Activated T-cell treated with anti-CD3 and anti-CD28 coated beads for 4 hours (primary cell): Measurements from ENCODE around the gene HBZ.
"Not testable (repeated sequence)": the region's sequence is repeated elsewhere in the genome, so short reads cannot be mapped to it uniquely, and the experiment has no call there.

Source experiments
- DNase-seq: peaks from one replicate; pipeline ENCODE4 v3.0.0-alpha.2; 2020

HBZ gene

DNA sequence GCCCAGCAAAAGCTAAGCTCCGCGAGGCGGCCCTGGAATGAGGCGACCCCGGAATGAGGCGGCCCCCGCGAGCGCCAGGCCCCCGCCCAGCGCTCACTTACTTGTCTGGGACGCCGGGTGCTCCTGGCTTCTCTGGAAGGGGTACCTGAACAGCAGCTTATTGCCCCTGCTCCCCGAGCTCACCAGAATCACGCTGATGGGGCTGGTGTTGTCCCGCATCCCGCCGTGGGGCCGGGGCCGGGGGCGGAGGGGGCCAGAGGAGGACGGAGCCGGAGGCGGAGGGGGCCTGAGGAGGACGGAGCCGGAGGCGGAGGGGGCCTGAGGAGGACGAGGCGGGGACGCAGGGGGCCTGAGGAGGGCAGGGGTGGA lies 14.4 kb upstream of the HBZ start:
- DNase-seq, result peak; percentile 13

DNA sequence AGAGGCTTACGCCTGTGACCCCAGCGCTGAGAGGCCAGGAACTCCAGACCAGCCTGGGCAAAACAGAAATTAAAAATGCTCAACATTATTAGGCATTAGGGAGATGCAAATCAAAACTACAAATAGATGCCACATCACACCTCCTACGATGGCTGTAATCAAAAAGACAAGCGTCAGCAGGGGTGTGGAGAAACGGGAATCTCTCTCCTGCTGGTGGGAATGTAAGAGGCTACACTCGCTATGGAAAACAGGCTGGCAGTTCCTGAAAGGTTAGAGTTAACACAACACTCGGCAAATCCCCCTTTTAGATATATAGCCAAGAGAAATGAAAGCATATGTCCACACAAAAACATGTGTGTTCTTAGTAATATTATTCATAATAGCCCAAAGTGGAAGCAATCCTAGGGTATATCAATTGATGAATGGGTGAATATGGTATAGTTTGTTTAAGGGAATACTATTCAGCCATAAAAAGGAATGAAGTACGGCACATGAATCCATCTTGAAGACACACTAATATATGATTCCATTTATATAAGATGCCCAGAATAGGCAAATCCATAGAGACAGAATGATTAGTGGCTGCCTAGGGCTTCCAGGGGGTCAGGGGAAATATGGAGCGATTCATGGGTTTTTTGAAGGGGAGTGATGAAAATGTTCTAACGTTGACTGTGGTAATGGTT lies 12.1 kb upstream of the HBZ start:
- DNase-seq, result no peak

DNA sequence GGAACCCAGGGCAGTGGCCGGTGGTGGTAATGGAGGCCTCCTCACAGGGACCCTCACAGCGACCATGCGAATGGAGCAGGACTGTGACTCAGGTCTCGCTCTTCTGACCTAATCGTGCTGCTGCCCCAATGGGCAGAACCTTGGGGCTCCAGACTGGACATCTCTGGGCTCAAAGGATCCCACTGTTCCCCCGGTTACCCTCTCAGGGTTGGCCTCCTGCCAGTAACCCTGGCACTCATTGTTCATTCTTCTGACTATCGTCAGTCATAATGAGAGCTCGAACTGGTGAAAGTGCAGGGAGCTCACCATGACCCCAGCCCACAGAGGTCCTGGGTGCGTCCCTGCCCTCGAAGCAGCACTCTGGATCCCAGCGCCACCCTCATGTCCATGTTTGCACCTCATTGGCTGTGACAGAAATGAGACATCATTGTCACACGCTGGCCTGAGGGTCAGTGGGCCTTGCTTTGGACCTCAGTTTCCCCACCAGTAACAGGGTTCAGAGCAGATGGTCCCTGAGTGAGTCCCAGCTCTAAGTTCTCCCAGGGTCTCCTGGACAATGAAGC lies 10.0 kb upstream of the HBZ start:
- no peak for DNase-seq

DNA sequence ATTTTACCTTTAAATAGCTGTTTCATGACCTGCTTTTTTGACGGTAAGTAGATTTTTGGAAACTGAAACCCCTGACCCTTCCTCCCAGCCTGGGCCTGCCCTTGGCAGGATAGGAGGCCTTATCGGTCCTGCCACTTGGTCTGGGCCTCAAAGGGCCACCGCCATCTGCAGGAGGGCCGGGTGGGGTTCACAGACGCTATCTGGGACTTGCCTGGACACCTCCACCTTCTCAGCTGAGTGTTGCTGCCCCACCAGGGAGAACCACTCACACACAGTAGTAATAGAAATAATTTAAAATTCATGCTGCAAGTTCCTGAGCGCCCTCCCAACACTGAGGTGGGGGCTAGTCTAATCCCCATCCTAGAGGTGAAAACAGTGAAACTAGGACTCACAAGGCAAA lies 9.4 kb upstream of the HBZ start:
- DNase-seq, result no peak

DNA sequence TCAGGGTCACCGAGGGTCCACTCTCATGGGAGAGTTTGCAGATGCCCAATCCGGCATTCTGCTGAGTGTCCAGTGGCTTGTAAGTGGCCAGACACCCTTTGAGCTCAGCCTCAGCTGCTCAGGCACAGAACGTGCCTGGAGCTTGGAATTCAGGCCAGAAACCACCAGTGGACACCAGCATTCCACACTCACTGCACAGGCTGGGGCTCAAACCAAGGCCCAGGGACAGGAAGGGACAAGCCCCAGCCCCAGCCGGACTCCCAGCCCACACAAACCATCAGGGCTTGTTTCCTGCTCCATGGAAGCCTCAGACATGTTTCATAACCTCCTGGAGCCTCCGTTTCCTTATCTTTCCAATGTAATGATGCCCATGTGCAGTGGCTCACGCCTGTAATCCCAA lies 9.0 kb upstream of the HBZ start:
- no peak for DNase-seq

DNA sequence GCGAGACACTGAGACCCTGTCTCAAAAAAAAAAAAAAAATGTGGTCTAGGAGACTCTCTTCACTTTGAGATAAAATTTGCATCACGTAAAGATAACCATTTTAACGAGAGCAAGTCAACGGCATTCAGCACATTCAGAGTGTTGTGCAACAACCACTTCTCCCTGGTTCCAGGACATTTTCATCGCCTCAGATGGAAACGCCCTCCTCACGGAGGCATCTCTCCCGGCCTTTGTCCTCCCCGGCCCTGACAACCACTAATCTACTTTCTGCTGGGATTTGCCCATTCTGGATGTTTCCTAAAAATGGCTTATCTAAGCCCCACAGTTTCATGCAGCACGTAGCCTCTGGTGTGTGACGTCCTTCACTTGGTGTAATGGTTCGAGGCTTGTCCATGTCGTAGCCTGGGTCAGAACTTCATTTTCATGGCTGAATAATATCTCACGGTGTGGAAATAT lies 7.6 kb upstream of the HBZ start:
- no peak for DNase-seq

DNA sequence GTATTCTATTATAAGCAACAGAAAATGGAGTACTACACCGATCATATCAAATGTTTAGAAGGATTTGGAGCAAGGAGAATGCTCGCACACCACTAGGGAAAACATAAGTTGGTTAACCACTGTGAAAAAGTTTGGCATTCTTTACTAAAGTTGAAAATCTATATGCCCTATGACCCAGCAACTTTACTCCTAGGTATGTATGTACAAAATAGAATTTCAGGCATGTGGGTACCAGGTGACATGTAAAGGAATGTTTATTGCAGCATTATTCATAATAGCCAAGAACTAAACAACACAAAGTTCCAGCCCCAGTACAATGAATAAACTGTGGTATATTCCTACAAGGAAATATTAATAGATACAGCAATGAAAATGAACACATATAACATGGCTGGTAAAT lies 5.8 kb upstream of the HBZ start:
- no peak for DNase-seq

DNA sequence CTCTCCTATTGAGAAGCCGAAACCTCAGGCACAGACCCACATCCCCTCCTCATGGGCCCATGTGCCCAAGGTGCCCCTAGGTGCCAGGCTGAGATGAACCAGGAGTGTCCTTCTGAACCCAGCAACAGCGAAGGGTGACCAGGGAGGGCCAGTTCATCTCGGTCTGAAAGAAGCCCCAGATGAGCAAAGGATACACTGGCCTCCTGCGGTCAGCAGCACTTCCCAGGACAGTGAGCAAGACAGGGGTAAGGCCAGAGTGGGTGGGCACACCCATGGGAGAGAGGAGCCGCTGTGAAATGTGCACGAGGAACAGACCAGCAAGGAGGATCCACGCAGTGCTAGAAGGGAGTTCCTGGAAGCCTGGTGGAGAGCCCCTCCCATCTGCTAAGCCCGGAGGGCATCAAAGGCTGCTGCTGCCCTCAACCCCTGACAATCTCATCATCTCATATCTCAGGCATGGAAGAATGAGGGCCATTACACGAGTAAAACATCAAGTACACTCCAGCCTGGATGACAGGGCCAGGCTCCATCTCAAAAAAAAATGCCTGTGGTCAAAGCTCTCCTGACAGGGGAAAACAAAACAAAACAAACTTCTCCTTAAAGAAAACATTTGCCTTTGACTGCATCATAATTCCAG lies 3.3 kb upstream of the HBZ start:
- no peak for DNase-seq

DNA sequence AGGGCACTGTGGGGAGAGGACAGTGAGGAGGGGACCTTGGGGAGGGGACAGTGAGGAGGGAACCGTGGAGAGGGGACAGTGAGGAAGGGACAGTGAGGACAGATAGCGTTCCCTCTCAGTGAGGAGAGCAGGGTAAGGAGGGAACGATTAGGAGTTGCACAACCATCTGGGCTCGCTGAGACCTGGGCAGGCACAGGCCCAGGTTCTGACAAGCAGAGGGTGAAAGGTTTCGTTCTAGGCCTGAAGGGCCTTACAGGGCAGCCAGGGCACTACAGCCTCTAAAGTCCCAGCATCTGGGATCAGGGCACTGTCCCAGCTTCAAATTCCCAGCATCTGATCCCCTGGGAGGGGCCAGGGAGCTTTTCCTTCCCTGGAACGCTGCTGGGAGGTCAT lies 681 bp downstream of the HBZ start:
- DNase-seq, result not testable (repeated sequence)

DNA sequence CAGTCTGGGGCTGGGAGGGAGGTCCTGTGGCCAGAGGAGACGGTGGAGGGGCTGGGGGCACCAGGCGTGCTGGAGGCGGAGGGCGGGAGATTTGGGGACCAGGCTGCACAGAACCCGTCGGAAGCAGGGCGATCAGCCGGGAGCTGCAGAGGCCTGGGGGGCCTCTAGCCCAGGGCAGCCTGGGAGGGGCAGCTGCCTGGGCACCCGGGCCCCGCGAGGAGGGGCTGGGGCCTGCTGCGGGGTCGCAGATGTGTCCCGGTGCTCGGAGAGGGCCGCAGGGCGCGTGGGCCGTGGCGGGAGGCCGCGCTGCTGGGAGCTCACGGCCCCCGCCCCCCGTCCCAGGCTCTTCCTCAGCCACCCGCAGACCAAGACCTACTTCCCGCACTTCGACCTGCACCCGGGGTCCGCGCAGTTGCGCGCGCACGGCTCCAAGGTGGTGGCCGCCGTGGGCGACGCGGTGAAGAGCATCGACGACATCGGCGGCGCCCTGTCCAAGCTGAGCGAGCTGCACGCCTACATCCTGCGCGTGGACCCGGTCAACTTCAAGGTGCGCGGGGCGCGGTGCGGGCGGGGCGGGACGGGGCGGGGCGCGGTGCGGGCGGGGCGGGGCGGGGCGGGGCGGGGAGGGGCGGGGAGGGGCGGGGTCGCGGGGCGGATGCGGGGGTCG lies 1.2 kb downstream of the HBZ start:
- not testable (repeated sequence) for DNase-seq

DNA sequence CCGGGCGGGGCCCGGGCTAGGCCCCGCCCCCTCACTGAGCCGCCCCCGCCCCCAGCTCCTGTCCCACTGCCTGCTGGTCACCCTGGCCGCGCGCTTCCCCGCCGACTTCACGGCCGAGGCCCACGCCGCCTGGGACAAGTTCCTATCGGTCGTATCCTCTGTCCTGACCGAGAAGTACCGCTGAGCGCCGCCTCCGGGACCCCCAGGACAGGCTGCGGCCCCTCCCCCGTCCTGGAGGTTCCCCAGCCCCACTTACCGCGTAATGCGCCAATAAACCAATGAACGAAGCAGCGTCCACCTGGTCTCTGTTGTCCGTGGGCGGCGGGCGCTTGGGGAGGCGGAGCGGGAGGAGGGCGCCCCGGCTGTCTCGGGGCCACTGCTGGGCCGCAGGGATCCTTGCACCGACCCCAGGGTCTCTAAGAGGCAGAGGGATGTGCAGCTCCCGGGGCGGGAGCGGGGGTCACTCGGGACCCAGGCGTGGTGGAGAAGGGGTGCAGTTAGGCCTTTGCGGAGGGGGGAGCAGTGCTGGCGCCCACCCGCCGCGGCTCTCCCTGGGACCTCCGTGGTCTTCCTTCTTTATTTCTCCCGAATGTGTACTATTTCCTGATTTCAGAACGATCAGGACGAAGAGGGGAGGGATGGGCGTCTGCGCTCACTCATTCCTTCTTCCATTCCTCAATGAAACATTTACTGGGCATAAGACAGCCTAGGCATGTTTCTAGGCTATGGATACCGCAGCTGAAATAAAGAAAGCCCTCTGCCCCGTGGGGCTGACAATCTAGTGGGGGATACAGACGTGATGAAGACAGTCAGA lies 2.0 kb downstream of the HBZ start:
- no peak for DNase-seq

DNA sequence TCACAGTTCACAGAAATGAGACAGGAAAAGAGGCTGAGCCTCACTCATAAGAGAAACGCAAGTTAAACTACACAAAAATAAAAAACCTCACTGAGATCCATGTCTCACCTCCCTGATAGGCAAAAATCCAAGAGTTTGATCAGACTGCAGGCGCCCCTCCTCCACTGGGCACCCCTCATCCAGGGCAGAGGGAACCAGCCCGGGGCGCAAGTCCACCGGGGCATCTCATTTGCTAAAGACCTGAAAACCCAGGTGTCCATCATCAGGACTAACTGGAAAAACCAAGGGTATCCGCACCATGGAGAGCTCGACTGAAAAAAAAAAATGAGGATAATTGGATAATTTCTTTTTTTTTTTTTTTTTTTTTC lies 2.6 kb downstream of the HBZ start:
- DNase-seq, result no peak

DNA sequence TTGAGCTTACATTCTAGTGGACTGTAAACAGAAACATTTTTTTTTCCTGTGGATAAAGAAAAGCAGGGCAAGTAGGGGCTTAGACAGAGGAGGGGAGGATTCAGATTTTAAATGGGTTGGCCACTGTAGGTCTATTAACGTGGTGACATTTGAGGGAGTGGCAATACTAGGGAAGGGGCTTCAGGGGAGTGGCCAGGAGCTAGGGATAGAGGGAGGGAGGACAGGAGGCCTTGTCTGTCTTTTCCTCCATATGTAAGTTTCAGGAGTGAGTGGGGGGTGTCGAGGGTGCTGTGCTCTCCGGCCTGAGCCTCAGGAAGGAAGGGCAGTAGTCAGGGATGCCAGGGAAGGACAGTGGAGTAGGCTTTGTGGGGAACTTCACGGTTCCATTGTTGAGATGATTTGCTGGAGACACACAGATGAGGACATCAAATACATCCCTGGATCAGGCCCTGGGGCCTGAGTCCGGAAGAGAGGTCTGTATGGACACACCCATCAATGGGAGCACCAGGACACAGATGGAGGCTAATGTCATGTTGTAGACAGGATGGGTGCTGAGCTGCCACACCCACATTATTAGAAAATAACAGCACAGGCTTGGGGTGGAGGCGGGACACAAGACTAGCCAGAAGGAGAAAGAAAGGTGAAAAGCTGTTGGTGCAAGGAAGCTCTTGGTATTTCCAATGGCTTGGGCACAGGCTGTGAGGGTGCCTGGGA lies 6.8 kb downstream of the HBZ start:
- no peak for DNase-seq

DNA sequence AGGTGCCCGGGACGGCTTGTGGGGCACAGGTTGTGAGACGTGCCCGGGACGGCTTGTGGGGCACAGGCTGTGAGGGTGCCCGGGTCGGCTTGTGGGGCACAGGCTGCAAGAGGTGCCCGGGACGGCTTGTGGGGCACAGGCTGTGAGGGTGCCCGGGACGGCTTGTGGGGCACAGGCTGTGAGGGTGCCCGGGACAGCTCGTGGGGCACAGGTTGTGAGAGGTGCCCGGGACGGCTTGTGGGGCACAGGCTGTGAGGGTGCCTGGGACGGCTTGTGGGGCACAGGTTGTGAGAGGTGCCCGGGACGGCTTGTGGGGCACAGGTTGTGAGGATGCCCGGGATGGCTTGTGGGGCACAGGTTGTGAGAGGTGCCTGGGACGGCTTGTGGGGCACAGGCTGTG lies 7.8 kb downstream of the HBZ start:
- not testable (repeated sequence) for DNase-seq

DNA sequence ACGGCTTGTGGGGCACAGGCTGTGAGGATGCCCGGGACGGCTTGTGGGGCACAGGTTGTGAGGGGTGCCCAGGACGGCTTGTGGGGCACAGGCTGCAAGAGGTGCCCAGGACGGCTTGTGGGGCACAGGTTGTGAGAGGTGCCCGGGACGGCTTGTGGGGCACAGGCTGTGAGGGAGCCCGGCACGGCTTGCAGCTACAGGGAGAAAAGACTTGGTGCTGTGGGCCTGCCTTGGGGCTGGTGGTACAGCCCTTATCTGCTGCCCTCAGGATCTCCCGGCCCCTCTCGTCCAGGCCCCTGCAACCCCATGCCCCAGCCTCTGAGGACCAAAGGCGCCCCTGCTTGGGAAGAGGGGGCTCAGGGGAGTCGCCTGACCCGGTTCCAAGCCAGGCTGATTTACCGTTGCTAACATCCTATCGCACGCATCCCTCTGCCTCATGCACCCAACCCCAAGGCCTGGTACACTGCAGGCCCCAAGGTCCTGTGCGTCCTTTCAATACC lies 8.3 kb downstream of the HBZ start:
- no peak for DNase-seq

DNA sequence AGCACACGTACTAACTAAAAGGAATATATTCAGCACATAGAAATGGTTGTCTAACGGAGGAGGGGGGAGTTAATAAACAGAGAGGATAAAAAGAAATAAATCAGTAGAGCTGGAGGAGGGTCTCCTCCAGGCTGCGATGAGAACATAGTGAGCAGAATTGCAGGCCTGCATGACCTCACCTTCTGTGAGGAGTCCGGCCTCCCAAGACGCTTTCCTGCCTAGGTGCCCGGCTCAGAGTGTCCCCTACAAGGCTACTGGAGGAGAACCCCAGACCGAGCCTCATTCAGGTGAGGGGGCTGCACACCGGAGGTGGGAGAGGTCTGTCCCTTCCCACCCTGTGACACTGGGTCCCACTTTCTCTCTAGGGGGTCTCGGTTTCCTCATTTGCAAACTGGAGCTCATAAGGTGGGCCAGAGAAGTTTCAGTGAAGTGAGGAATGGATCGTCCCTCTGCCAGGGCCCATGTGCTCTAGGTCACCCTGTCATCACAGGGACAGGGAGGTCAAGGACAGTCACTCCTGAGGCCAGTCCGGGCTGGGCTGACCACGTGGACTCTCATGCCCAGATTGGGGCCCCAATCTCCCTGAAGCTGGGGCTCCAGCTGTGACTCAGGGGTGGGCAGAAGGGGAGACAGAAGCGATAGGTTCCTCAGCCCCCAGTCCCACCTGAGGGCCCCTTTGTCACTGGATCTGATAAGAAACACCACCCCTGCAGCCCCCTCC lies 10.0 kb downstream of the HBZ start:
- DNase-seq, result no peak

DNA sequence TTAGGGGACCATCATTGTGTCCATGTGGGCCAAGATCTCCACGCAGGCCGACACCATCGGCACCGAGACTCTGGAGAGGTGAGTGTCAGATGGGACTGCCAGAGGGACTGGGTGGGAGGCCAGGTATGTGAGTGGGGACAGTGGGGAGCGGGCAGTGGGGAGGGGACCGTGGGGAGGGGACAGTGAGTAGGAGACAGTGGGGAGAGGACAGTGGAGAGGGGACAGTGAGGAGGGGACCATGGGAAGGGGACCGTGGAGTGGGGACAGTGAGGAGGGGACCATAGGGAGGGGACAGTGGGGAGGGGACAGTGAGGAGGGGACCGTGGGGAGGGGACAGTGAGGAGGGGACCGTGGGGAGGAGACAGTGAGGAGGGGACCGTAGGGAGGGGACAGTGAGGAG lies 10.7 kb downstream of the HBZ start:
- DNase-seq, result not testable (repeated sequence)

DNA sequence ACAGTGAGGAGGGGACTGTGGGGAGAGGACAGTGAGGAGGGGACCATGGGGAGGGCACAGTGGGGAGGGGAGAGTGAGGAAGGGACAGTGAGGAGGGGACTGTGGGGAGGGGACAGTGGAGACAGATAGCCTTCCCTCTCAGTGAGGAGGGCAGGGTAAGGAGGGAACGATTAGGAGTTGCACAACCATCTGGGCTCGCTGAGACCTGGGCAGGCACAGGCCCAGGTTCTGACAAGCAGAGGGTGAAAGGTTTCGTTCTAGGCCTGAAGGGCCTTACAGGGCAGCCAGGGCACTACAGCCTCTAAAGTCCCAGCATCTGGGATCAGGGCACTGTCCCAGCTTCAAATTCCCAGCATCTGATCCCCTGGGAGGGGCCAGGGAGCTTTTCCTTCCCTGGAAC lies 11.3 kb downstream of the HBZ start:
- DNase-seq, result not testable (repeated sequence)

DNA sequence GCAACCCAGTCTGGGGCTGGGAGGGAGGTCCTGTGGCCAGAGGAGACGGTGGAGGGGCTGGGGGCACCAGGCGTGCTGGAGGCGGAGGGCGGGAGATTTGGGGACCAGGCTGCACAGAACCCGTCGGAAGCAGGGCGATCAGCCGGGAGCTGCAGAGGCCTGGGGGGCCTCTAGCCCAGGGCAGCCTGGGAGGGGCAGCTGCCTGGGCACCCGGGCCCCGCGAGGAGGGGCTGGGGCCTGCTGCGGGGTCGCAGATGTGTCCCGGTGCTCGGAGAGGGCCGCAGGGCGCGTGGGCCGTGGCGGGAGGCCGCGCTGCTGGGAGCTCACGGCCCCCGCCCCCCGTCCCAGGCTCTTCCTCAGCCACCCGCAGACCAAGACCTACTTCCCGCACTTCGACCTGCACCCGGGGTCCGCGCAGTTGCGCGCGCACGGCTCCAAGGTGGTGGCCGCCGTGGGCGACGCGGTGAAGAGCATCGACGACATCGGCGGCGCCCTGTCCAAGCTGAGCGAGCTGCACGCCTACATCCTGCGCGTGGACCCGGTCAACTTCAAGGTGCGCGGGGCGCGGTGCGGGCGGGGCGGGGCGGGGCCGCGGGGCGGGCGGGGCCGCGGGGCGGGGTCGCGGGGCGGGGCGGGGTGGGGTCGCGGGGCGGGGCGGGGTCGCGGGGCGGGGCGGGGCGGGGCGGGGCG lies 11.8 kb downstream of the HBZ start:
- not testable (repeated sequence) for DNase-seq

DNA sequence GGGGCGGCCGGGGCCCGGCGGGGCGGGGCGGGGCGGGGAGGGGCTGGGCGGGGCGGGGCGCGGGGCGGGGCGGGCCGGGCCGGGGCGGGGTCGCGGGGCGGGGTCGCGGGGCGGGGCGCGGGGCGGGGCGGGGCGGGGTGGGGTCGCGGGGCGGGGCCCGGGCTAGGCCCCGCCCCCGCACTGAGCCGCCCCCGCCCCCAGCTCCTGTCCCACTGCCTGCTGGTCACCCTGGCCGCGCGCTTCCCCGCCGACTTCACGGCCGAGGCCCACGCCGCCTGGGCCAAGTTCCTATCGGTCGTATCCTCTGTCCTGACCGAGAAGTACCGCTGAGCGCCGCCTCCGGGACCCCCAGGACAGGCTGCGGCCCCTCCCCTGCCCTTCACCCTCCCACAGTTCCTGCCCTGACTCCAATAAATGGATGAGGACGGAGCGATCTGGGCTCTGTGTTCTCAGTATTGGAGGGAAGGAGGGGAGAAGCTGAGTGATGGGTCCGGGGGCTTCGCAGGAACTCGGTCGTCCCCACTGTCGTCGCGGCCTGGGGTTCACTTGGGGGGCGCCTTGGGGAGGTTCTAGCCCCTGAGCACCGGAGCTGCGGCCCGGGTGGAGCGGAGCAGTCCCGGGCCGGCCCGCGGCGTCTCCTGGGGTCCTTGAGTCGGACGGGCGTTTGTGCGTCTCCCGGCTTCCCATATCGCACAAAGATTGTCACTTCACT lies 12.5 kb downstream of the HBZ start:
- no peak for DNase-seq
